ENCODE measurements around the gene NLRP5.
"Not testable (repeated sequence)": the region's sequence is repeated elsewhere in the genome, so short reads cannot be mapped to it uniquely, and the experiment has no call there.

Gene NLRP5

DNA sequence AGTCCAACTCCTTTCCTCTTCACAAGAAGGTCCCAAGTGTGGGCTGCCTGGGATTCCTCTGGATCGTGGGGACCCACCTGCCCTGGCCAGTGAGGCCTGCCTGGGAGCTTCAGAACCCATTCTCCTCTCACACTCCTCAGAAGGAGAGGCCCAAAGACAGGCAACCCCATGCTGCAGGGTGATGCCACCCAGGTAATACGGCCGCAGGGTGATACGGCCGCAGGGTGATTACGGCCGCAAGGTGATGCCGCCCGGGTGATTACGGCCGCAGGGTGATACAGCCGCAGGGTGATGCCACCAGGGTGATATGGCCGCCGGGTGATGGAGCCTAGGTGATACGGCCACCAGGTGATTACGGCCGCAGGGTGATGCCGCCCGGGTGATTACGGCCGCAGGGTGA is 111.7 kb downstream of the NLRP5 start:
- not testable (repeated sequence) for H3K9ac ChIP-seq (ENCODE audit: low read depth, low read length); H3K9me3 ChIP-seq (ENCODE audit: control insufficient read depth, insufficient read depth, low read length); H3K4me1 ChIP-seq (ENCODE audit: insufficient read depth, low read length); H3K36me3 ChIP-seq (ENCODE audit: insufficient read depth, low read length)

DNA sequence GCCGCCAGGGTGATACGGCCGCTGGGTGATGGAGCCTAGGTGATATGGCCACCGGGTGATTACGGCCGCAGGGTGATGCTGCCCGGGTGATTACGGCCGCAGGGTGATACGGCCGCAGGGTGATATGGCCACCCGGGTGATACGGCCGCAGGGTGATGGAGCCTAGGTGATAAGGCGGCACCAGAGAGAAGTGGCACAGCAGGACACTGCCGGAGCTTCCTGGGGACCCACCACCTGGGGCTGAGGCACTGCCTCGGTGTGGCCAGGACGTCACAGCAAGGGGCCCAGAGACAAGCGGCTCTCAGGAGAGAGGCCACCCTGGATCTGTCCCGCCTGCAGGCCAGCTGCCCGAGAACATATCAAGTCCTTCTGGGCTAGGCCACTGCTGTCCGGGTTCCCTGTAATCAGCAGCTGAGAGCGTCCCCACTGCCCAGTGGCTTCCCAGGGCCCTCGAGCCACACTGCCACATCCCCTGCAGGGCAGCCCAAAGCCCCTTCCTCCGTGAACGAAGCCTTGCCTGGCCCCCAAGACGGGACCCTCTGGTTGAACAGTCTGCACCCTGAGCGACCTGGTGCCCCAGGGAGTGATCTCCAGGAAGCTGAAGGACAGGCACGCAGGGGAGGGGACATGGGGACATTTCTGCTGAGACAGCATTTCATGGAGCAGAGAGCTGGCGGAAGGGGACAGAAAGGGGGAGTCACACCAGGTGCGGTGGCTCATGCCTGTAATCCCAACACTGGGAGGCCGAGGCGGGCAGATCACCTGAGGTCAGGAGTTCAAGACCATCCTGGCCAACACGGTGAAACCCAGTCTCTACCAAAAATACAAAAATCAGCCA is 112.4 kb downstream of the NLRP5 start:
- Histone ChIP-seq H3K4me1 (ENCODE audit: insufficient read depth, low read length) (no peaks in the 10 kb centered on the region), H3K36me3 (ENCODE audit: insufficient read depth, low read length) (peaks cover 5% of the 10 kb centered on the region), H3K9ac (ENCODE audit: low read depth, low read length) (no peak overlapping the region), H3K9me3 (ENCODE audit: control insufficient read depth, insufficient read depth, low read length) (no peaks in the 10 kb centered on the region)

DNA sequence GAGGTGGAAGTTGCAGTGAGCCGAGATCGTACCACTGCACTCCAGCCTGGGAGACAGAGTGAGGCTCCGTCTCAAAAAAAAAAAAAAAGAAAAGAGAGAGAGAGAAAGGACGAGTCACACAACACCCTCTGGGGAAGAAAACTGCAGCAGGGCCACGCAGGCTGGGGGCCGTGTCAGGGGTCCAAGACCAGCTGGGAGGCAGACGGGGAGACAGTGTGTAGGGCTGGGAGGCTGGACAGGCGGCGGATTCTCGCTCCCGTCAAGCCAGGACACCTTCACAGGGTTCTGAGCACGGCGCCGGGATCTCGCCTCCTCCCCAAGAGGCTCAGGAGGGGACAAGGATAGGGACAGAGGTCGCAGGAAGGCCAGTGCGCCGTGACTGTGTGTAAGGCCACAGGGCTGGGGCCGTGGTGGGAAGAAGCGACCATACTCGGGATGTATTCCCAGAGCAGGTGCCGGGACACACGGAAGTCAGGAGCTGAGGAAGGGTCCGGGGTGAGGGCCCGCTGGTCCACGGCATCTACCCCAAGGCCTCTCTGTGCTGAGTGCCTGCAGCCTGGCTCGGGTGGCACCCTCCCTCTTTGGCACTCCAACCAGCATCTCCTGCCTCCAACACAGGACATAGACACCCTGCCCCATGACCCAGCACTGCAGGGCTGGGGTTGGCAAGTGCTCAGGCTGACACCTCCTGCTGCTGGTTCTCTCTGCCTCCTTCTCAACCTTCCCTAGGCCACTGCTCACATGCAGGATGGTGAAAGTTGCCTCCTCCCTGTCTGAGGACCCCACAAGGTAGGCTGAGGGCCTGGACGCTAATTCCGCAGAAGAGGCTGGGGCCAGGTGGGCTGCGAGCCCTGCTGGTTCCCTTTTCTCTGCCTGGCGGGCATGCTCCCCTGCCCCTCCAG is 113.3 kb downstream of the NLRP5 start:
- H3K9me3 ChIP-seq (ENCODE audit: control insufficient read depth, insufficient read depth, low read length): no peaks in the 10 kb centered on the region
- peaks cover 5% of the 10 kb centered on the region for H3K36me3 ChIP-seq (ENCODE audit: insufficient read depth, low read length)
- H3K9ac ChIP-seq (ENCODE audit: low read depth, low read length): no peak overlapping the region
- H3K4me1 ChIP-seq (ENCODE audit: insufficient read depth, low read length): no peaks in the 10 kb centered on the region

DNA sequence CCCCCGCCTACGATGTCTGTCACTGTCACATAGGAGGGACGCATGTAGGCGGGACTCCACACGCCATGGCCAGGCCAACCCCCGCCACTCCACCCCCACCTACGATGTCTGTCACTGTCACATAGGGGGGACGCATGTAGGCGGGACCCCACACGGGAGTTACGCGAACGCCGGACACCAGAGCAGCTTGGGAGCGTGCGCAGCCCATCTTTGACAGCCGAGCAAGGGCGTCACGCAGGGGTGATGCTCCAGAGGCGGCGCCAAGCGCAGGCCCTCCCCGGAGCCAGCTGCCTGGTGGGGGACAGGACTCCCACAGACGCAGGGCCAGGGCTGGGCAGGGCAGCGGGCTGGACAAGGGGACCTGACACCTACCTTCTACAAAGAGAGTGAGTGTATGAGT is 114.5 kb downstream of the NLRP5 start:
- peaks cover 5% of the 10 kb centered on the region; the same call in 1 of the 2 replicates for H3K4me1 ChIP-seq (ENCODE audit: insufficient read depth, low read length)
- peaks cover 3% of the 10 kb centered on the region; the same call in 1 of the 2 replicates for H3K36me3 ChIP-seq (ENCODE audit: insufficient read depth, low read length)
- no peaks in the 10 kb centered on the region for H3K9me3 ChIP-seq (ENCODE audit: control insufficient read depth, insufficient read depth, low read length)
- H3K9ac ChIP-seq (ENCODE audit: low read depth, low read length): no peak overlapping the region

DNA sequence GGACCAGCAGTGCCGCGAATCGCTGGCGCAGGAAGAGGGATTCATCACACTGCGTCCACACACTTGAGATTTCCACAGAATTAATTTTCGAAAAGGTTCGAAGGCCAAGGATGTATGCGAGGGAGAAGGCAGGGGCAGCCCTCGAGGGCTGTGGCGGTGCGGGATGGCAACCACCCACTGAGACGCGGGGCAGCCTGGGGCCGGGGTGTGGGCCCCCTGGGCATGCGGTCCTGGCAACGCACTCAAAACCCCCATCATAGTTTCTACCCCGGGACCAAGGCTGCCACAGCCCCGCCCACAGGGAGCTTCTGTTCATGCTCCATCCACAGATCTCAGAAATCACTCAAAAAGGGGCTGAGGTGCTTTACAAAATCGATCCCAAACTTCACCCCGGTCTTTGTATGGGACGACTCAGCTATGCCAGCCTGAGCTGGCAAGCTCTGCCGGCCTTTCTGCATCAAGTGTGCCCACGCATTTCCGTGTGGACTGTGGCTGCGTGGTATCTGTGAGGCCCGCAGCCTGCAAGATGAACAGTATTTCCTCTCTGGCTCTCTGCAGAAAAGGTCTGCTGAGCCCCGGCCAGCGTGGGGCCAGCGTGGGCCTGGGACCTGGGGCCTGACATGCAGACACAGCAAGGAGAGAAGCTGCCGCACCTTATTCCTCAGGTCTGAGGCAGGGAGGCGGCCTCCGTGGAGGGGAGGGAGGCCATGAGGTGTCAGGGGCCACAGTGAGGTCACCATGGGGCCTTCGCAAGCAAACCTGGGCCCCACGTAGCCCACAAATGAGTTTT is 115.4 kb downstream of the NLRP5 start:
- Histone ChIP-seq H3K9ac (ENCODE audit: low read depth, low read length) (no peak overlapping the region), H3K36me3 (ENCODE audit: insufficient read depth, low read length) (peaks cover 3% of the 10 kb centered on the region; the same call in 1 of the 2 replicates), H3K4me1 (ENCODE audit: insufficient read depth, low read length) (peaks cover 5% of the 10 kb centered on the region; the same call in 1 of the 2 replicates), H3K9me3 (ENCODE audit: control insufficient read depth, insufficient read depth, low read length) (no peaks in the 10 kb centered on the region)

DNA sequence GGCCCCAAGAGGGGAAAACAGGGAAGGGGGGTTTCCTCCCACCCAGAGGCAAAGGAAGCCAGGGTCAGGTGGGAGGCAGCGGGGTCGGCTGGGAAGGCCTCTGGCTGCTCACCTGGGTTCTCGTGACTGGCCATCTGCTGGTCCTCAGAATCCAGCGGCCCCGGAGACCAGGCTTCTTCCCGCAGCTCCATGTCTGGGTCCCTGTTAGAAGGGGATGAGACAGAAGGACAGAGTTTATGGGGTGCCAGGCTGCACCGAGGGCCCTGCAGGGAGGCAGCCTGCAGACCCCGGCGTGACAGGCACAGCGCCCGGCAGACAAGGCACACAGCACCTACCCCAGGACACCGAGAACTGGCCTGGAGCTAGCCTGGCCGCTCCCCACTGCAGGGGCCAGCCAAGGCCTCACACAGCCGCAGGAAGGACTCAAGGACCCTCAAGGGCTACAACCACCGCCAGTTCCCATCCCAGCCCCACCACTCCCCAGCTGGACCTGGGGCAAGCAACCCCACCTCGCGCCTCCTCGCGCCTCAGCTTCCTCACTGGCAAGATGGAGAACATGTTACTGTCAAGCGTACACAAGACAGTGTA is 116.5 kb downstream of the NLRP5 start:
- Histone ChIP-seq H3K9ac (ENCODE audit: low read depth, low read length) (no peak overlapping the region), H3K9me3 (ENCODE audit: control insufficient read depth, insufficient read depth, low read length) (no peaks in the 10 kb centered on the region), H3K4me1 (ENCODE audit: insufficient read depth, low read length) (peaks cover 5% of the 10 kb centered on the region; the same call in 1 of the 2 replicates), H3K36me3 (ENCODE audit: insufficient read depth, low read length) (no peaks in the 10 kb centered on the region)

DNA sequence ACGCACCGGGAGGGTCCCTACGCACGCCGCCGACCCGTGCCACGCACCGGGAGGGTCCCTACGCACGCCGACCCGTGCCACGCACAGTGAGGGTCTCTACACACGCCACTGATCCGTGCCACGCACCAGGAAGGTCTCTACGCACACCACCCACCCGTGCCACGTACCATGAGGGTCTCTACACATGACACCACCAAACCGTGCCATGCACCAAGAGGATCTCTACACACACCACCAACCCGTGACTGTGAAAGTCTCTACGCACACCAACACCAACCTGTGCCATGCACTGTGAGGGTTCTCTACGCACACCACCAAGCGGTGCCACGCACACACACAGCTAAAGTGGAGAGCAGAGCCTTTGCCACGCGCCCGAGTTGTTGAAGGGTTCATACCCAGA is 117.8 kb downstream of the NLRP5 start:
- peaks cover 16% of the 10 kb centered on the region; the same call in 1 of the 2 replicates for H3K4me1 ChIP-seq (ENCODE audit: insufficient read depth, low read length)
- H3K9ac ChIP-seq (ENCODE audit: low read depth, low read length): no peak overlapping the region
- no peaks in the 10 kb centered on the region for H3K9me3 ChIP-seq (ENCODE audit: control insufficient read depth, insufficient read depth, low read length)
- no peaks in the 10 kb centered on the region for H3K36me3 ChIP-seq (ENCODE audit: insufficient read depth, low read length)

DNA sequence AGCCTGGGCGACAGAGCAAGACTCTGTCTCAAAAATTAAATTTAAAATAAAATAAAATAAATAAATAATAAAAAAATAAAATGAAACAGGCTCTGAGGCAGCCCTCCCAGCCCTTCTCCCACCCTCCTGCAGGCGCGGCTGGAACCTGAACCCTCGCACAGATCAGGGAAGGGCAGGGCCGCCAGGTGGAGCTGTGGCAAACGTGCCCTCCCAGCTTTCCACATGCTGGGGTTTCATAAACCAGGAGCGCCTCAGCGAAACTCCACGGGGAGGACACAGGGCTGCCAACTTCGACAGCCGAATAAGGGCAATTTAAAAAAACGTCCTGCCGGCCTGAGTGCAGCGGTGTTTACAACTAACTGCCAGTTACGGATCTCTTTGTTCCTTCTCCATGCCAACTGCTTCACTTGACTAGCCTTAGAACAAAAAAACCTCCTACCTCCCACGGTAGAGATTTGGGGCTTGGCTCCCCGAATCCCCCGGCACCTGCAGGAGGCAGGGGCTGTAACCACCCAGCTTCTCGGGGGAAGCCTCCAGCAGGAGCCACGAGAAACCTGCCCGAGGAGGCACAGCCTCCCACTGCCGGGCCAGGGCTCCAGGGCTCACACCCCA is 118.6 kb downstream of the NLRP5 start:
- no peak overlapping the region; the same call in 1 of the 2 replicates for H3K9ac ChIP-seq (ENCODE audit: low read depth, low read length)
- peaks cover 17% of the 10 kb centered on the region; the same call in 1 of the 2 replicates for H3K4me1 ChIP-seq (ENCODE audit: insufficient read depth, low read length)
- no peaks in the 10 kb centered on the region for H3K36me3 ChIP-seq (ENCODE audit: insufficient read depth, low read length)
- no peaks in the 10 kb centered on the region for H3K9me3 ChIP-seq (ENCODE audit: control insufficient read depth, insufficient read depth, low read length)

DNA sequence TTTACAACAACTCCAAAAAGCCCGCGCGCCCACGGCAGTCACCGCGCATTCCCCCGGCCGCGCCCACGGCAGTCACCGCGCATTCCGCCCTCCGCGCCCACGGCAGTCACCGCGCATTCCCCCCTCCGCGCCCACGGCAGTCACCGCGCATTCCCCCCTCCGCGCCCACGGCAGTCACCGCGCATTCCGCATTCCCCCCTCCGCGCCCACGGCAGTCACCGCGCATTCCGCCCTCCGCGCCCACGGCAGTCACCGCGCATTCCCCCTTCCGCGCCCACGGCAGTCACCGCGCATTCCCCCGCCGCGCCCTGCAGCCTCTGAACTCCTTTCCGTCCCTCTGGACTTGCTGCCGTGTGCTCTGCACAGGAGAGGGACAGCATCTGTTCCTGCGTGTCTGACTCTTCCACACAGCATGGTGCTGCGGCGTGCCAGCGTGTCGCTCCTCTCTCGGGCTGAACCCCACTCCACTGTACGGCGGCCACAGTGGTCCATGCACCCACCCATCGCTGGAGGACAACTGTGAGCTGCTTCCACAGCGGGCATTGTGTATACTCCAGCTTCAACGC is 119.3 kb downstream of the NLRP5 start:
- H3K4me1 ChIP-seq (ENCODE audit: insufficient read depth, low read length): peaks cover 24% of the 10 kb centered on the region; the same call in 1 of the 2 replicates
- H3K36me3 ChIP-seq (ENCODE audit: insufficient read depth, low read length); H3K9me3 ChIP-seq (ENCODE audit: control insufficient read depth, insufficient read depth, low read length); H3K9ac ChIP-seq (ENCODE audit: low read depth, low read length): not testable (repeated sequence)

DNA sequence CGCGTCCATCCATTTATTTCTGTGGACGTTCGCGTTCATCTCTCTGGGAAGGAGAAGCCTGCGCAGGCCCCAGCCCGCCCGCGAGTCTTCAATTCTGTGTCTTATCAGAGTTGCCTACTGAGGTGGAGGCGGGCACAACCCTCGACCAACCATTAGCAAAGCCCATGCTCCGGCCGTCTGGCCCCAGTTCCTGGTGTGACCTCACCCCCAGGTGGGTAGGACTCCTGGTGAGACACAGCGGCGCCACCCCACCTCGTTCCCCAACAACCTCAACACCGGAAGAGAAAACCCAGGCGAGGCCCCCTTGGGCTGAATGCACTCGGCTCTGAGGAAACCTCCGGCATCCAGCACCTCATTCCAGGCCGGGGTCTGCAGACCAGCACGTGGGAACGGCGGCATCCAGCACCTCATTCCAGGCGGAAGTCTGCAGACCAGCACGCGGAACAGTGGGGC is 119.8 kb downstream of the NLRP5 start:
- Histone ChIP-seq H3K9ac (ENCODE audit: low read depth, low read length) (no peak overlapping the region), H3K36me3 (ENCODE audit: insufficient read depth, low read length) (no peaks in the 10 kb centered on the region), H3K4me1 (ENCODE audit: insufficient read depth, low read length) (peaks cover 29% of the 10 kb centered on the region; the same call in 1 of the 2 replicates)

DNA sequence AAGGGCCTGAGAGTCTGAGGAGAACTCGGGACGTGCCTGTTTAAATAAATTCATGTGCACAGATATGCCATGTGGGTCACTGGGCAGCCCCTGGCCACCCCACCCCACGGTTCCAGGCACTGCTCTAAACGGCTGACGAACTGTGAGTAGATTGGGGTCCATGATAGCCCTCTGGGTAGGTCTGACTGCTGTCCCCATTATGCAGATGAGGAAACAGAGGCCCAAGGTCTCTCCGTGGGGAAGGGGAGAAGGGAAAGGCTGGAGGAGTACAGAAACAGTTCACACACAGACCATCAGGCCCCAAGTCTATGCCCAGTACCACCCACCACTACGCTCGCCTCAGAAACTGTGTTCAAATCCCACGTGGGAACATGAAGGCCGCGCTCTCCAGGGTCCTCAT is 120.4 kb downstream of the NLRP5 start:
- Histone ChIP-seq H3K4me1 (ENCODE audit: insufficient read depth, low read length) (peaks cover 34% of the 10 kb centered on the region), H3K9ac (ENCODE audit: low read depth, low read length) (no peak overlapping the region), H3K36me3 (ENCODE audit: insufficient read depth, low read length) (no peaks in the 10 kb centered on the region), H3K9me3 (ENCODE audit: control insufficient read depth, insufficient read depth, low read length) (no peaks in the 10 kb centered on the region)

More for the DNA sequence above, 119.8 kb downstream of the NLRP5 start:
- H3K9me3 ChIP-seq (ENCODE audit: control insufficient read depth, insufficient read depth, low read length): no peaks in the 10 kb centered on the region

DNA sequence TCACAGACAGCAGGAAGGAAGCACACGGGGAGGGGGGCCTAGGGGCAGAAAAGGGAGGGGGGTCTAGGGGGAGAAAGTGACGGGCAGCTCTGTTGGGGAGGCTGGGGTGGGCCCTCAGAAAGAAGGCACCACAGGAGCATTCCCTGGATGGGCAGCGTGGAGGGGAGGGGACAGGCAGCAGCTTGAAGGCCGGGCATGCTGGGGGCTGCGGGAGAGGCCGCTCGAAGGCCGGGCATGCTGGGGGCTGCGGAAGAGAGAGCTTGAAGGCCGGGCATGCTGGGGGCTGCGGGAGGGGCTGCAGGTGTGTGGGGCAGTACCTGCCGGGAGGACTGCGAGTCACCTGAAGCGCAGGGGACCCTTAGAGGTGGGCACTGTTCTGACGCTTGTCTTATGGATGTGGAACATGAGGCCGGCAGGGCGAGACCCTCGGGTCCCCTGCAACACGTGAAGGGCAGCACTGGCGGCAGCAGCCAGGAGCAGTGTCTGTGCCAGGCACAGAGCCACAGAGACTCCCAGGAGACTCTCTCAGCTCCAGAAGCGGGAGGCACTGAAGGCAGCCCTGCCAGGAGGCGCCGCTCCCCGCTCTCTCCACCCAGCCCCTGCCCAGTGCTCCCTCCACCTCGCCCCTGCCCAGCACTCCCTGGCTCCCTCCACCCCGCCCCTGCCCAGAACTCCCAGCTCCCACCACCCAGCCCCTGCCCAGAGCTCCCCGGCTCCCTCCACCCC is 121.2 kb downstream of the NLRP5 start:
- H3K4me1 ChIP-seq (ENCODE audit: insufficient read depth, low read length): peaks cover 41% of the 10 kb centered on the region
- H3K36me3 ChIP-seq (ENCODE audit: insufficient read depth, low read length): no peaks in the 10 kb centered on the region
- H3K9ac ChIP-seq (ENCODE audit: low read depth, low read length): no peak overlapping the region
- H3K9me3 ChIP-seq (ENCODE audit: control insufficient read depth, insufficient read depth, low read length): no peaks in the 10 kb centered on the region

Data from ES-I3 (cell line).